GM18520 (cell line): Measurements from ENCODE around the gene ENTPD8.
"Not testable (repeated sequence)": the region's sequence is repeated elsewhere in the genome, so short reads cannot be mapped to it uniquely, and the experiment has no call there.

Experiments
- ATAC-seq: cut with Tn5 transposase; IDR thresholded peaks from one replicate; pipeline ENCODE4 v1.9.1; 2021; ENCODE audit not compliant: unreplicated experiment

ENTPD8 gene

GRCh38 chr9:137476856-137477255, 35.7 kb upstream of the ENTPD8 start:
- no peak for ATAC-seq

GRCh38 chr9:137475666-137476065, 34.5 kb upstream of the ENTPD8 start:
- no peak for ATAC-seq

- no peak for ATAC-seq
Measured at GRCh38 chr9:137474271-137474670, 33.1 kb upstream of the ENTPD8 start.

DNA sequence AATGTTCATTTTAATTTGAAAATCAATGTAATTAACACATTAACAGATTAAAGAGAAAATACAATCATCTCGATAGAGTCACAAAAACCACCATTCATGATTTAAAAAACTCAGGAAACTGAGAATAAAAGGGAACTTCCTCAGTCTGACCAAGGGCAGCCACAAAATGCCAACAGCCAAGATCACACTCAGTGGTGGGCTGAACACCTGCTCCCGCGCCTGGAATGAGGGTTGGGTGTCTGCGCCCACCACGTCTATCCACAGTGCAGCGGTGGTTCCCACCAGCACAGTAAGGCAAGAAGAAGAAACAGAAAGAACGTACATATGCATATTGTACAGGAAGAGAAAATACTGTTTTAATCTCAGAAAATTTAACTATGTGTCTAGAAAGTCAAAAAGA, 29.6 kb upstream of the ENTPD8 start:
- no peak for ATAC-seq

DNA sequence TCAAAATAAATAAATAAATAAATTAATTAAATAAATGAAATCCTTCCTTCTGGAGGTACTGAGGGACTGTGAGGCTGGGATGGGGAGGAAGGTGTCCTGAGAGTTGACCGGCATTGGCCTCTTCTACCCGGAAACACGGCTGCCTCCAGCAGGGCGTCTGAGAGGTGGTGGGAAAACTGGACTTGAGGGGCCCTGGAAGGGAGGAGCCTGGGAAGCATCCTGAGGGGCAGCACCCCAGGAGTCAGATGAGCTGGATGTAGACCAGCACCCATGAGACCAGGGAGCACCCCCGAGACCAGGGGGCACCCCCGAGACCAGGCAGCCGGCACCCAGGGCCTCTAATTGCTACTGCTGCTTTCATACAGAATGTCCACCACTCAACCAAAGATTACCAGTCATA, 26.7 kb upstream of the ENTPD8 start:
- ATAC-seq, result no peak

DNA sequence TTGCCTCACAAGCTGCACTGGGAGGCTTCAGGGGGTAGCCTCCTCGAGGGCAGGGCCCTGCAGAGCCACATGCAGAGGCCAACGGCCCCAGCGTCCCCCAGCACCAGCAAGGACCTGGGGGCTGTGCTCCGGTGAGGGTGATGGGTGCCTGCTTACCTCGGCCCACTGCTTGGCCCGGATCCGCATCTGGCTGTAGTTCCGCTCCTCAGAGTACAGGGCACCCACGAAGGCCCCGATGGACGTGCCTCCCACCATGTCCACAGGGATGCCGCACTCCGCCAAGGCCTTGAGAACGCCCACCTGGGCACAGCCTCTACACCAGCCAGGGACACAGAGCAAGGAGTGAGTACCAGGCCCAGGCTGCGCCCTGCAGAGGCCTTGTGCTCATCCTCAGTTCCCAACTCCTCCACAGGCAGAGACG, 26.0 kb upstream of the ENTPD8 start:
- no peak for ATAC-seq

DNA sequence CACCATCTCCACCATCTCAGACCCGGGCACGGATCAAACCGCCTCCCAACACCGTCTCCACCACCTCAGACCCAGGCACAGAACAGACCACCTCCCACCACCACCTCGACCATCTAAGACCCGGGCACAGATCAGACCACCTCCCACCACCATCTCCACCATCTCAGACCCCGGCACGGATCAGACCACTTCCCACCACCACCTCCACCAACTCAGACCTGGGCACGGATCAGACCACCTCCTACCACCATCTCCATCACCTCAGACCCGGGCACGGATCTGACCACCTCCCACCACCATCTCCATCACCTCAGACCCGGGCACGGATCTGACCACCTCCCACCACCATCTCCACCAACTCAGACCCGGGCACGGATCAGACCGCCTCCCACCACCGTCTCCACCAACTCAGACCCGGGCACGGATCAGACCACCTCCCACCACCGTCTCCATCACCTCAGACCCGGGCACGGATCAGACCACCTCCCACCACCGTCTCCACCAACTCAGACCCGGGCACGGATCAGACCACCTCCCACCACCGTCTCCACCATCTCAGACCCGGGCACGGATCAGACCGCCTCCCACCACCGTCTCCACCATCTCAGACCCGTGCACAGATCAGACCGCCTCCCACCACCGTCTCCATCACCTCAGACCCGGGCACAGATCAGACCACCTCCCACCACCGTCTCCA, 25.4 kb upstream of the ENTPD8 start:
- not testable (repeated sequence) for ATAC-seq

DNA sequence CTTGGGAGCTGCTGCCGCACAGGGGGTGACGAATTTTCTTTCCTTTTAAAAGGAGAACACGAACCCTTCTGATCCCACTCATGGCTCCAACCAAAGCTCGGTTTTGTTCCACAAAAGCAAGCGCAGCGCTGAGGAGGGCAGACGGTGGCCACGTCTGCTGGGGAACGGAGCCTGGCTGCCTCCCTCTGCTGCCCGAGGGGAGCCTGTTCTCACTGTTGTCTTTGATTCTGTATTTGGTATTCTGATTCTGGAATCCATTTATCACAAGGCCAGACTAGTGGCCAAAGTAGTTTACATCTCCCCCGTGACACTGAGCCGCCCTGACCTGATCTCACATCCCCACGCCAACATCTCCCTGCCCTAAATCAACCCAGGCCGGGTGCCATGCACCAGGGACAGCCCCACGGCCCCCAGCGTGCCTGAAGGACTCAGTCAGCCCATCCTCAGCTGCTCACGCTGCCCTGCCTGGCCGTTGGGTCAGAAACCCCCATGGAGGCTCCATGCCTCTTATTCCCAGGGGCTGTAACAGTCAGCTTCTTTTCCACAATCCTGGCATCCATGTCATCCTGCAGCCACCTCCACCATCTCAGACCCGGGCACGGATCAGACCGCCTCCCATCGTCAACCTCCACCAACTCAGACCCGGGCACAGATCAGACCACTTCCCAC, 24.7 kb upstream of the ENTPD8 start:
- no peak for ATAC-seq

DNA sequence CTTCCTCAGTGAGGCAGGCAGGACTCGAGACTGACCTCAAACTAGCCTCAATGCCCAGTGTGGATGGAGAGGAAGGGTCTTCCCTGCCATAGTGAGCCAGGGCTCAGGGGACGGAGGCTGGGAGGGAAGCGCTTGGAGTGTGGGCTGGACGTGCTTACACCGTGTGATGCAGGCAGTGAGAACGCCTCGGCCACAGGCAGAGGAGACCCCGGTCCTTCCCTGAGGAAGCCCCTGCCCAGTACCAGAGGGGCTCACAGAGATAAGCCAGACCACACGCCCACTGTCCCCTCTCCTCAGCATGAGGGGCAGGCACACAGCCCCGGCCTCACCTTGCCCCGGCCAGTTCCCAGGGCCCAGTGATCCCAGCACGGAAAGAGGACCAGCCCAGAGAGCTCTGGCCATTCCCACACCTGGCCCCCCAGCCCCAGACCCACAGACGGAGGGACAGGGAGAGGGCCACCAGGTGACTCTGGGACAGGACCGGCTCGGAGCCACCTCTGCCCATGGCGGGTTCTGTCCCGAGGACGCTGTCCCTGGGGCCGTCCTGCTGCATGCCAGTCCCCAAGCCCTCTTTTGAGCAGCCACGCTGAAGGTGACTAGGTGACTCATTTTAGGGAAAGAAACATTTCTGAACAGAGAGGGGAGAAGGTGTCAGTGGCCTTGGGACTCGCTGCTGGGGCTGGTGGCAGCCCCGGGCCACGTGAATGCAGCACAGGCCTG, 24.0 kb upstream of the ENTPD8 start:
- ATAC-seq, result no peak

DNA sequence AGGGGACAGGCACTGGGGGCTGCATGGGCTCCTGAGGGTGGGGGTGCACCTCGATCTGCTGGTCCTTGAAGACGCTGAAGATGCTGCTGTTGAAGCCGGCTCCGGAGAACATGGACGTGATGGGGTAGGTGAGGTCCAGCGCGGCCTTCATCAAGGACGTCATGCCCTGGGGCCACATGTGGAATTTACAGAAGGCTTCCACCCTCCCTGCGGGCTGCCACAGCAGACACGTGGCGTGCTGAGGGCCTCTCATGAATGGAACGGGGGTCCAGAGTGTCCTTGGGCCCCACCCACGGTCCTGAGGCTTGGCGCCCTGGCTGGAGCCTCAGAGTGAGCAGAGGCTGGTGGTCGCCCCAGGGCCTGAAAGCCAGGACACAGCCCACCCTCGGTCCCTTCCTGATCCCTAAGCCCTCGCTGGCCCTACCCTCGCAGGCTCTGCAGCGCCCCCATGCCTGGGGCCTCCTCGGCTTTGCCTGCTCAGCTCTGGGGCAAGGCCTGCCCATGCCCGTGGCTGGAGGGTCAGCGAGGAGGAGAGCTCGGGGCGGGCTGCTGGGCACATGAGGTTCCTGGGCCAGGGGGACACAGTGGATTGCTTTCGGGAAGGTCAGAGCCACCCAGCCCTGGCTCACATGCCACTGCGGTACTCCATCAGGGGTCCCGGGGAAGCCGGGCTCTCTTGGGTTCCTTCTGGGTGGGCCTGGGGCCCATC, 23.3 kb upstream of the ENTPD8 start:
- ATAC-seq, result no peak

DNA sequence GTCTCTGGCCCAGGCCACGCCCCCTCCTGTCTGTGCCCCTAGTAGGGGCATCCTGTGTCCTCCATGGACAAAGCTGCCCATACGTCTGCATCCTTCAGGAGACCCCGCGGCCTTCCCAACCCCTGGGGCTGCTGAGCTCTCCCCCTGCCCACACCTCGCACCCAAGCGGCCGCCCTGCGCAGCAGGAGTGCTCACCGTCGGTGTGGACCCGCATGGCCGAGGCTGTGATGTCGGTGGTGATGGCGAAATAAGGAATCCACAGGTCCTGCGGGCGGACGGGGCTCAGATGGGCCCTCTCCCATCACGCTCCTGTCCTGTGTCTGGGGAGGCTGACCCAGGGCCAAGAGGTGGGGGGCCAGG, 22.8 kb upstream of the ENTPD8 start:
- ATAC-seq, result no peak

DNA sequence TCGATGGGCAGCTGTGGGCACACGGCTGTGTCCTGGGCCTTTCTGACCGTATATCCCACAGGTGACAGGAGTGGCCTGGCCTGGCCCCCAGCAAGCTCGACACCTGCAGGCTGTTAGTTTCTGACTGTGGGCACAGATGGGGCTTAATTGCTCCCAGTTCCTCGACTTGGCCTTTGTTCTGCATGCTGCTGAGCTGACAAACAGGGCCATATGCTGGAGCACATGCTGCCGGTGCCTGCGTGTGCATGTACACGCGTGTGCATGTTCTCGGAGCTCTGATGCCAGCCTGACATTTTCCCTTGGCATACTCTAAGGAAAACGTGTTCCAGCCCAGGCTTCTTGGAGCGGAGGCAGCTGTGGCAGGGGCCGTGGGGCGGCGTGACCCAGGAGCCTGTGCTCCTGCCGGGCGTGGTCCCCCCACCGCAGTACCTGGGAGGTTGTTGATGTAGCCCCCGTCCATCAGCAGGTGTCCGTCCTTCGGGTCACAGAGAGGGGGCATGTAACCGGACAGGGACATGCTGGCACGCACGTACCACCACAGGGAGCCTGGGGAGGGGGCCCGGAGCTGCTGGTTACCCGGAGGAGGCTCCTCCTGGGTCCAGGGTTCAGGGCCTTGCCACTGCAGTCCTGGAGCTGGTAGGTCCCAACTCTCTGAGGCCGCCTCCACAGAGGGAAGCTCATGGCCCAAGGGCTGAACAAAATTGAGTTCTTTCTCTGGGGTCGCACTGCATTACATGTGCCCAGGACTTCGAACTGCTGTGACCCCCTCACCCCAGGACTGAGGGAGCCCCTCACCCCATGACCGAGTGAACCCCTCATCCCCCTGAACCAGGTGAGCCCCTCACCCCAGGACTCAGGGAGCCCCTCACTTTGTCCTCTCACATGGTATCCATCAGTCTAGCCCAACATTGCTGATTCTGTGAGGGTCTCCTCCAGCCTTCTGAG, 22.1 kb upstream of the ENTPD8 start:
- no peak for ATAC-seq

DNA sequence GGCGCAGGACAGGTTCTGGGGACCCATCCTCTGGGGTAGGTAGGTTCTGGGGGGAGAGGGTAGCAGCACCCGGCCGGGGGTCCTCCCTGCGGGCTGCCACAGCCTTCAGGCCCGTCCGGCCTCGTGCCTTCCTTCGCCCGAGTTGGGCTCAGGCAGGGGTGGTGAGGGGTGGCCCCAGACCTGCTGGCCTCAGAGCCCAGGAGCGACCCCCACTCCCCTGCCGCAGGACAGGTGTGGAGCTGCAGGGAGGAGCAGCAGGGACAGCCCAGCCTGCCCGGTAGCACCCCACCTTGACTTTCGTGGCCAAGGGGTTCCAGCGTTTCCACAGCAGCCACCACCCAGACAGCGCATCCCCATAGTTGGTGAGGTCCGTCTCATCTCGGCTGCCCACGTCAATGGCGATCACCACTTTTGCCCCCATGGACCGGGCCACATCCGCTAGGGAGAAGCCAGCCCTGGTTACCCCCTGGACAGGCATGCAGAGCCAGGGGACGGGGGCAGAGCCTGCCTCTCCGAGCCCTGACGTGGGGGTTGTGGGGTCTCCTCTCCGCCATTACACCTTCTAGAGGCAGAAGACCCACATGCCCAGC, 21.3 kb upstream of the ENTPD8 start:
- no peak for ATAC-seq

DNA sequence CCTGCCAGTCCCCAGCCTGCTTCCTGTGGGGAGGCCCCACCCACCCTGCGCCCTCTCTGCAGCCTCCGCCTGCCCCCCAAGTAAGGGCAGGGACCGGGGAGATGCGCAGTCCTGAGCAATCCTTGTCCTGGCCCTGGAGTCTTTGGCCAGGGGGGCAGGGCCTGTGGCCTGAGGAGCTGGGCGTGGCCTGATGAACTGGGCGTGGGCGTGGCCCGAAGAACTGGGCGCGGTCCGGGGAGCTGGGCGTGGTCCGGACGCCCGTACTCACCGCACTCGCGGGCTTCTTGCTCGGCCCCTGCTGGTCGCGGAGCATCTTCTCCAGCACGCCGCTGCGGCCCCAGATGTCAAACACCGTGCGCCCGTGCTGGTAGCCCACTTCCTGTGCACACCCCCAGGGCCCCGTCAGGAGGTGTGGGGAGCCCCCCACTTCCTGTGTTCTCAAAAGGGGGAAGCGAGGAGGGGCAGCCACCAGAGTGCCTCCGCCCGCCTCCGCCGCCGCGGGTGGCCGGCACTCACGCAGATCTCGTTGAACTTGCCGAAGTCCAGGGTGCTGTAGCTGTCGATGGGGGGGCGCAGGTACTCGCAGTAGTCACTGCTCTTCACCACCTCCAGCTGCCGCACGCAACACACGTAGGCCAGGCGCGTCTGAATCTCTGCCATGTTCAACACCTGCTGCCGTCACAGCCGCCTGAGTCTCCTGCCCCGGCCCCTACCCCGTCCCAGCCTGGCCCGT, 20.7 kb upstream of the ENTPD8 start:
- ATAC-seq, result no peak

- no peak for ATAC-seq
Measured at GRCh38 chr9:137461316-137461662, 20.1 kb upstream of the ENTPD8 start.

DNA sequence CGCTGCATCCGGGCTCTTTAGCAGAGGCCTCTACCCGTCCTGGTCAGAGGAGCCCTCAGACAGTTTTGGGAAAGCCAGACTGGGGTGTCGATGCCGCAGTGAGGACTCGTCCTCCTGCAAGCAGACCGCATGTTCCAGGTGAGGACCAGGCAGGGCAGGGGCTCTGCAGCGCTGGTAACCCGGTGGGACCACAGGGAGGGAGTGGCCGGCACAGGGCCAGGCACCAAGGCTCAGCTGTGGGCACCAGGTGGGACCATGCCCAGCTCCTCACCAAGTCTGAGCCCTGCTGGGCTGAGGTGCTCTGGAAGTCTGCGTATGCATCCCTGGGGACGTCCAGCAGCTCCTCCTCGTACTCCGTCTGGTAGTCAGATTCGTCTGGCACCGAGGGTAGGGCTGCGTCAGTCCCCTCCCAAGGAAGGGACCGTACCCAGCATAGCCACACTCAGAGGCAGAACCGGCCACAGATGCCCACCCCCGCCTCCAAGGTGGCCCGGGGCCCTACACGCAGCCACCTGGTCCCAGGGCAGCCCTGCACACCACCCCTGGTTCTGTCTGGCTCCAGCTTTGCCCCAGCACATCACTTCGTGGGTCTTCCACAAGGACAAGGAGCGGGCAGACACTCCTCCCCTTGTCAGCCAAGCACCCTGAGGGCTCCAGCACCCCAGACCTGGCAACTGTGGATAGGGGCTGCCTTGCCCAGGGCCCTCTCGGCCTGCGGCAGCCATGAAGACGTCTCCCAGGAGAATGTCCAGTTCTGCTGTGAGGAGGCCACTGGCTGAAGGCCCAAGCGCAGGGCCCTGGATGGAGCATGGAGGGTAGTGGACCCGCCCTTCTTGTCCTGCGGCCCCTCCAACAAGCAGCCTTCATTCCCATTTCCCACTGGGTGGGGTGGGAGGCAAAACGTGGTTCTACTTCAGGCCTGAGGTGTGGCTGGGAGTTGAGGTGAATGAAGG, 19.5 kb upstream of the ENTPD8 start:
- no peak for ATAC-seq

DNA sequence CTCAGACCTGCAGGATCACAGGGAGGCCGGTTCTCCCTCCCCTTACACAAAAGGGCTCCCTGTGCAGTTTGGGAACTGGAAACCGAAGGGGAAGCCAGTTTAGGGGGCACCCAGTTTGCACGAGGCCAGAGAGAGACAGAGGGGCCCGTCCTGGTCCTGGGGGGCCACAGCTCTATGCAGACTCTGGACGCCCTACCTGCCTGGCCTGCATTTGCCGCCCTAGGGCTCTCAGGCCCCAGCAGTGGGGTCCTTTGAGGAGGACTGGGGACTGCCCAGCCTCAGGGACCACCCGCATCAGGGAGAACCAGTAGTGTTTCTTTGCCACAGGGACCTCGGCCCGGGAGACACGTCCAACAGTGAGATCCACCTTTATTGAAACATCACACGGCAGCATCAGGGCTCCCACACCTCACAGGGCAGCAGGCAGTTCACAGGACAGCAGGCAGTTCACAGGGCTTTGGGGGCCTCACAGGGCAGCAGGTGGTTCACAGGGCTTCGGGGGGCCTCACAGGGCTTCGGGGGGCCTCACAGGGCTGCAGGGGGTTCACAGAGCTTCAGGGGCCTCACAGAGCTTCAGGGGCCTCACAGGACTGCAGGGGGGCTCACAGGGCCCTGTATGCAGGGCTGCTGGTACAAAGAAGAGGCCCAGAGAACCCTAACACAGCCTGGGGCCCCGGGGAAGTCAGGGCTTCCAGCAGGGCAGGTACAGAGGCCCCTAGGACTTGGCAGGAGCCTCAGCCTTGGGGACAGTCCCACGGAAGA, 18.6 kb upstream of the ENTPD8 start:
- no peak for ATAC-seq

DNA sequence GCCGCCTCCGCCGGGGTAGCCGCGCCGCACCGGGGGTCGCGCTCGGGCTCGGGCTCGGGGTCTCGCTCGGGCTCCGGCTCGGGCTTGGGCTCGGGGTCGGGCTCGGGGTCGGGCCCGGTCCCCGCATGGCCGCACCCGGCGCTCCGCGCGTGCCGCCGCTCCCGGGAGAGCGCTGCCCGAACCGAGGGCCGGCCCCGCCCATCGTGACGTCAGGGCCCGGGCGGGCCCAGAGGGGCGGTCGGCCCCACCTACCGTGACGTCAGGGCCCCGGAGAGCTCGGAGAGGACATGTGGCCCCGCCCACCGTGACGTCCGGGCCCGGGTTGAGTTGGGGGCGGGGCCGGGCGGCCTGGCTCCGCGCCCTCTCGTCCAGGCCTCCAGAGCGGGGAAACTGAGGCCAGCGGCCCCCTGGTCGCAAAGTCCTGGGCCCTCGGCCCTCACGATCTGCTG, 18.0 kb upstream of the ENTPD8 start, which contains the start of gene NSMF:
Gene NSMF (minus strand): TSS at position 183 of the 449 bp plus-strand sequence. CDS start 232 bp downstream, outside the sequence.
- peak; percentile 75 for ATAC-seq
